Endothelial cell of hepatic sinusoid (primary cell): ENCODE results near the gene IKBKG.
"Not testable (repeated sequence)": the region's sequence is repeated elsewhere in the genome, so short reads cannot be mapped to it uniquely, and the experiment has no call there.

ENCODE experiments used
- in situ Hi-C: cut with HindIII; loops from 2 replicates; pipeline ENCODE4 v1.10.0; 2017; ENCODE audit warnings: low sequenced_read_pairs

Gene IKBKG

DNA sequence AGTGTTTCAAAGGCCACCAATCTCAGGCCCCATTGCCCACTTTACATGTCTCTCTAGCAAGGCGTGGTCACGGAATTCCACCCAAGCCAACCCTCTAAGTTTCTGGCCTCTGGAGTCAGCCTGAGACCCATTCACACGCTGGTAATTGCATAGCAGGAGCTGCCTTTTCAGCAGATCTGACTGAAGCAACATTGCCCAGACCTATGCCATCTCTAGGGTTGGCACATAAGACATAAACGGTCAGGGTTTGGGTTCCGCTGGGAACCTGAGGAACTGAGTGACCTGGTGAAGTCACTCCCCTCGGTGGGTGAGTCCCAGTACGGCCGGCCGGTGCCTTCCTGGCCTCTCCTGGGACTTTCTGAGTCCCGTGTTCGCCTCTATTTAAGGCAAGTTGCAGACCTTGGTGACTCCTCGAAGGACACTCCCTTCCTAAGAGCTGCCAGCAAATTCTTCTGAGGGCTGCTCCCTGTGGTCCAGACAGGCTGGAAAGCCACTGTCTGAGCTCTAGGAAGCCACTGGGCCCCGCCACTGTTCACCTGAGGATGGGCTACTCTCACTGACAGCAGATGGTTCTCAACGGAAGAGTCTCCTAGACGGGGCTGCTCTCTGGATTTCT is 53.4 kb downstream of the IKBKG start:
- in situ Hi-C loops: no loop called here

DNA sequence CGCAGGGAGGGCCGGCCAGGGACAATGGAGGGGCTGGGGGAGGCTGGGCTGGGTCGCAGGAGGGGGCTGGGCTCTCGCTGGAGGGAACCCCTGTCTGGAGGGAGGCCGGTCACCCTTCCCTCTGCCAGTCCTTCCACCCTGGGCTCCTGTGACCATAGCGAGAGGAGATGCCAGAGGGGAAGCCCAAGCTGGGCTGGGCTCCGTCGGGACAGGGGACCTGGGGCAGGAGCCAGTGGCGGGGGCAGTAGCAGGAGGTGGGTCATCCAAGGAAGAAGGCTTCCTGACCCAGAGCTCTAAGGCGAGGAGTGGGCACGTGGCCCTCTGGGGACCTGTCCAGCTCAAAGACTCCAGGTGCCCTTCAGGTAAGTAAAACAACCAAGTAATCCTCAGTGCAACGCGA is 54.8 kb downstream of the IKBKG start:
- in situ Hi-C loops: no loop called here

- in situ Hi-C loops: no loop called here
Observed at GRCh38 chrX:154602766-154603437, 55.5 kb downstream of the IKBKG start.

DNA sequence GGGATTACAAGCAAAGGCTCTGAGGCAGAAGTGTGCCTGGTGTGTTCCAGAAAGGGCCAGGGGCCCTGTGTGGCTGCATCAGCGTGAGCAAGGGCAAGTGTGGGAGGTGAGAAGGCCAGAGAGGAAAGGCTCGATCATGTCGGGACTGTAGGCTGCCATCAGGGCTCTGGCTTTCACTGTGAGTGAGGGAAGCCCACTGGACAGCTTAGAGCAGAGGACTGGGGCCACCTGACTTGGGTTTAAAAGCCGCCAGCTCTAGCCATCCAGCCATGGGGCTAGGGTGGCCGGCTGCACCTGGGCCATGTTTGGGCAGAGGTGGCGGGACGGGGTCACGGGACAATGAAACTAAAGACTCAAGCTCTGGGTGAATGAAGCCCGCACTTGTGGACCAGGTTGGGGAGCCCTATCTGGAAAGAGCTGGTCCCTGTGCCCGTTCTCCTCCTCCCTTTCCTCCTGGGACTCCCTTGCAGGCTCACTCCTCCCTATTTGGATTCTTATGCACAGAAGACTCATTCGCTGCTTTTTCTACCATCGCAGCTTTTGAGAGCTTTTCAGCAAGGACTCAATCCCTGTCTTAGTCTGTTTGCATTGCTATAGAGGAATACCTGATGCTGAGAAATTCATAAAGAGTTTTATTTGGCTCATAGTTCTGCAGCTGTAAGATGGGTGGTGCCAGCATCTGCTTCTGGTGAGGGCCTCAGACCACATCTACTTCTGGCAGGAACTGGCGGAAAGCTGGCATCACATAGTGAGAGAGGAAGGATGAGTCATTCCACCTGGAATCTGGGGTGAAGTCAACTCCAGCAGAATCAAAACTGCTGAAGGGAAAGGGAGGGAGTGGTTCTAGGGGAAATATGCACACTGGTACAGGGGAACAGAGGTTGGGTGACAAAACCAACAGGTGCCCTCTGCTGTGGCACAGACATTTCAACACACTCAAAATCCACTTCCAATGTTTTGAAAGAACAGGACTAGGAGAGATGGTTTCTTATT is 56.3 kb downstream of the IKBKG start:
- in situ Hi-C loops: no loop called here

- in situ Hi-C loops: no loop called here
Observed at GRCh38 chrX:154605566-154605965, 58.1 kb downstream of the IKBKG start.

DNA sequence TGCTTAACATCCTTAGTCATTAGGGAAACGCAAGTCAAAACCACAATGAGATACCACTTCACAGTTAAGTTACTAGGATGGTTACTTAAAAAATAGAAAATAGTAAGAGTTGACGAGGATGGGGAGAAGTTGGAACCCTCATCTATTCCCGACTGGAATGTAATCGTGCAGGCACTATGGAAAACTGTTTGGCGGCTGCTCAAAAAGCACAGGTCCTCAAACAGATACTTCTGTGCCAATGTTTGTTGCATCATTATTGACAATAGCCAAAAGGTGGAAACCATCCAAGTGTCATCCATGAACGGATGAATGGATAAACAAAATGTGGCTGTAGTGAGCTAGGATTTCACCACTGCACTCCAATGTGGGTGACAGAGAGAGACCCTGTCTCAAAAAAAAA is 60.0 kb downstream of the IKBKG start:
- in situ Hi-C loops: no loop called here

- in situ Hi-C loops: not testable (repeated sequence)
Observed at GRCh38 chrX:154607976-154608375, 60.6 kb downstream of the IKBKG start.

GRCh38 chrX:154608823-154609222 is 61.4 kb downstream of the IKBKG start:
- in situ Hi-C loops: not testable (repeated sequence)

DNA sequence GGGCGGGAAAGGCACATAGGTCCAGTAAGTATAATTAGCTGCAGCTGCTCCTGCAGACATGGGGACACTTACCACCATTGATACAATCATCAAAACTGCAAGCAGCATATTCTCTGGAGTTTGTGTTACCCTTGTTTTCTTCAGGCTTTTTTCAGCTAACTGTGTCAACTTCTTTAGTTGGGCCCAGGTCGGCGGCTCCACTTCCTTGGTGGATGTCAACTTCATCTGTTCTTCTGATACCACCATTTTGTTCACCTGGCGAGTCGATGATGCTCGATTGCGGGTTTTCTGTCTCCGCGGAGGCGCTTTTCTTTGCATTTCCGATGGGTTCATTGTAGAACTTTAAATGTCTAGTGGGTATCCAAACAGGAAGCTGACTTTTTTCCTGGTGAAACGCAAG is 63.7 kb downstream of the IKBKG start:
- in situ Hi-C loops: not testable (repeated sequence)

GRCh38 chrX:154613586-154613985 is 66.2 kb downstream of the IKBKG start:
- in situ Hi-C loops: not testable (repeated sequence)
